Skeletal muscle tissue (tissue), 4 donors: Measurements from ENCODE around the gene CDKN2AIP. TPM values are rescaled to one million over a fixed set of nuclear protein-coding genes. Genes with fewer than 3 reads are reported as not detected.

Source experiments
- H3K27ac ChIP-seq: one replicate; pipeline ENCODE4 v1.7.0; 2013; ENCODE audit warnings: mild to moderate bottlenecking, low read depth, low read length, inconsistent platforms
- H3K27me3 ChIP-seq, 3 donors: one replicate each; pipeline ENCODE4 v1.7.0; 2013; ENCODE audit warnings: low read length in 3 of 3; ENCODE audit not compliant: control insufficient read depth in 3 of 3, insufficient read depth in 3 of 3
- H3K36me3 ChIP-seq, 3 donors: one replicate each; pipeline ENCODE4 v1.7.0; 2013; ENCODE audit warnings: low read length in 3 of 3; ENCODE audit not compliant: control insufficient read depth in 3 of 3, insufficient read depth in 3 of 3
- H3K4me1 ChIP-seq, 3 donors: one replicate each; pipeline ENCODE4 v1.7.0; 2013; ENCODE audit warnings: low read length in 3 of 3, mild to moderate bottlenecking in 3 of 3; ENCODE audit not compliant: control insufficient read depth in 3 of 3, insufficient read depth in 3 of 3
- H3K4me3 ChIP-seq, 3 donors: one replicate each; pipeline ENCODE4 v1.7.0; 2013; ENCODE audit warnings: low read length in 3 of 3
- H3K9ac ChIP-seq, 3 donors: one replicate each; pipeline ENCODE4 v1.7.0; 2013; ENCODE audit warnings: low read length in 3 of 3, mild to moderate bottlenecking in 3 of 3, moderate library complexity in 2 of 3, low read depth in 1 of 3
- H3K9me3 ChIP-seq, 3 donors: one replicate each; pipeline ENCODE4 v1.7.0; 2013; ENCODE audit warnings: low read length in 3 of 3; ENCODE audit not compliant: control insufficient read depth in 3 of 3
- total RNA-seq: library from RNA; depleted of rRNA; stranded (reverse); fragments of >200 nt; gene quantifications from one replicate; pipeline ENCODE4 v1.2.3, GENCODE V29; 2014
- donor health status: Osteomylitis.

The CDKN2AIP gene, protein sequence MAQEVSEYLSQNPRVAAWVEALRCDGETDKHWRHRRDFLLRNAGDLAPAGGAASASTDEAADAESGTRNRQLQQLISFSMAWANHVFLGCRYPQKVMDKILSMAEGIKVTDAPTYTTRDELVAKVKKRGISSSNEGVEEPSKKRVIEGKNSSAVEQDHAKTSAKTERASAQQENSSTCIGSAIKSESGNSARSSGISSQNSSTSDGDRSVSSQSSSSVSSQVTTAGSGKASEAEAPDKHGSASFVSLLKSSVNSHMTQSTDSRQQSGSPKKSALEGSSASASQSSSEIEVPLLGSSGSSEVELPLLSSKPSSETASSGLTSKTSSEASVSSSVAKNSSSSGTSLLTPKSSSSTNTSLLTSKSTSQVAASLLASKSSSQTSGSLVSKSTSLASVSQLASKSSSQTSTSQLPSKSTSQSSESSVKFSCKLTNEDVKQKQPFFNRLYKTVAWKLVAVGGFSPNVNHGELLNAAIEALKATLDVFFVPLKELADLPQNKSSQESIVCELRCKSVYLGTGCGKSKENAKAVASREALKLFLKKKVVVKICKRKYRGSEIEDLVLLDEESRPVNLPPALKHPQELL
- 7.3 TPM for total RNA-seq

DNA sequence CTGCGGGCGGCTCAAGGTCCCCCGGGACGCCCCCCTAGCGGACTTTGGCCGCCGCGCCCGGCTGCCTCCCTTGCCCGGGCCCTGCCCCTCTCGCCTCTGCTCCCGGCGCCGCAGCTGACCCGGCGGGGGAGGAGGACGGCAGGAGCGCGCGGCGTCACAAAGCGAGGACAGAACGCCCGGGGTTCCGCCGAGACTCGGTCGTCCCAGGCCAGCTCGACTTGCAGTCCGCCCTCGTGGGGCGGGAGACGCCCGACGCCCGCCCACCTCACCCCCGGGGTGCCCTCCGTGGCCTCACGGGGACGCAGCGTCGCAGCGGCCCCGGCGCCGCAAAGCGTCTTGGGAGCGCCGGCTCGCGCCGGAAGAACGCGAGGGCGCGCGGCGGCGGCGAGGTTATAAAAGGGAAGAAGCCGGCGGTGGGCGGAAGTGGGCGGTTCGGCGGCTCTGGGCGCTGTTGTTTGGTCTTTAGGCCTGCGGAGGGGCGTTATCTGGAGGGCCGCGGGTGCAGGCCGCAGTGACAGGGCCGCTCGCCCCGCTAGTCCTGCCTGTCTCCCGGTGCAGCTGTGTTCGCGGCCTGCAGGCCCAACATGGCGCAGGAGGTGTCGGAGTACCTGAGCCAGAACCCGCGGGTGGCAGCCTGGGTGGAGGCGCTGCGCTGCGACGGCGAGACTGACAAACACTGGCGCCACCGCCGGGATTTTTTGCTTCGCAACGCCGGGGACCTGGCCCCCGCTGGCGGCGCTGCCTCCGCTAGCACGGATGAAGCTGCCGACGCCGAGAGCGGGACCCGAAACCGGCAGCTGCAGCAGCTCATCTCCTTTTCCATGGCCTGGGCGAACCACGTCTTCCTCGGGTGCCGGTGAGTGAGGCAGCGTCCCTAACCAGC, at the start of gene CDKN2AIP:
TSS of gene CDKN2AIP (plus strand) at position 423 of the 883 bp plus-strand sequence. CDS start at position 585, 162 bp downstream.
- Histone ChIP-seq H3K36me3 (peaks cover 17 to 22% (median 18%) of the 10 kb centered on the region in 3 donors), H3K27me3 (no peaks in the 10 kb centered on the region), H3K4me1 (peaks cover 21 to 36% (median 29%) of the 10 kb centered on the region in 3 donors), H3K9me3 (no peaks in the 10 kb centered on the region), H3K27ac (peak within 1 kb of the TSS; percentile 95), H3K4me3 (peak within 1 kb of the TSS; percentile 94 to 95 (median 95)), H3K9ac (peak within 1 kb of the TSS; percentile 96 to 98 (median 97))

DNA sequence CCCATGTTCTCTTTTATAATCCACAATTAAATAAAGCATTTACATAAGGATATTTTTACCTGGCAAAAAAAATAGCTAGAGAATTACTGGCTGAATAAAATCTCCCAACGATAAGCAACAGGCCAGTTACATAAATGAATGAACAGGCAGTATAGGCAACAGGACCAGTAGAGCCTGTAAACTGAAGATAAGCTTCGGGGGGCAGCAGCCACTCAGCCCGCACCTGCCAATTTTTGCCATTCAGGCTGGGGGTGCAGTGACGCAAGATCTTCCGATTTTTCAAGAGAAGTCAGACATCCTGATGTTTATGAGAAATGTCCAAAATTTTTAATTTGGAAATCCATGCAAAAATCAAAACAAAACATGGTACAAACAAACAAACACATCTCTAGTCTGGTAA, 49.0 kb upstream of the CDKN2AIP start:
- no peak overlapping the region for H3K9ac ChIP-seq
- H3K27me3 ChIP-seq = peaks cover 0 to 9% (median 2%) of the 10 kb centered on the region in 3 donors
- no peak overlapping the region for H3K4me3 ChIP-seq
- H3K4me1 ChIP-seq = peaks cover 0 to 6% (median 6%) of the 10 kb centered on the region in 3 donors
- H3K36me3 ChIP-seq = no peaks in the 10 kb centered on the region
- H3K27ac ChIP-seq = no peak overlapping the region
- H3K9me3 ChIP-seq = no peaks in the 10 kb centered on the region

DNA sequence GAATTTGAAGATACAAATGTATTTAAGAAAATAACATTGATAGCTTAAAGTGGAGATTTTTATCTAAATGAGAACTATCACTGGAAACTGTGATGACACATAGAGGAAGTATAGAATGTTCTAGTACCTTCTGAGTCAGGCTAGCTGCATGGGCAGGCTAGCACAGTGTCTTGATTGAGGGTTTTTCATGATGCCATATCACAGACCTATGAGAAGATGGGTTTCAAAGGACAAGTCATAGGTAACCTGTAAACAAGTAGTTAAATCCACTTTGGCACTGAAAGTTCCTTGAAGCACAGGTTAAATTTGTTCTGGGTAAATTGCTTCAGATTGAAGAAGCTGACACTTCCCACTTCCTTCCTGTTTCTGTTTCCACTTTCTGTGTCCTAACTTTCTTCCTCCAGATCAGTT, 48.2 kb upstream of the CDKN2AIP start:
- Histone ChIP-seq H3K4me3 (no peak overlapping the region), H3K36me3 (no peaks in the 10 kb centered on the region), H3K27me3 (peaks cover 0 to 9% (median 2%) of the 10 kb centered on the region in 3 donors), H3K9ac (no peak overlapping the region), H3K4me1 (peaks cover 0 to 6% (median 6%) of the 10 kb centered on the region in 3 donors), H3K9me3 (no peaks in the 10 kb centered on the region), H3K27ac (no peak overlapping the region)

DNA sequence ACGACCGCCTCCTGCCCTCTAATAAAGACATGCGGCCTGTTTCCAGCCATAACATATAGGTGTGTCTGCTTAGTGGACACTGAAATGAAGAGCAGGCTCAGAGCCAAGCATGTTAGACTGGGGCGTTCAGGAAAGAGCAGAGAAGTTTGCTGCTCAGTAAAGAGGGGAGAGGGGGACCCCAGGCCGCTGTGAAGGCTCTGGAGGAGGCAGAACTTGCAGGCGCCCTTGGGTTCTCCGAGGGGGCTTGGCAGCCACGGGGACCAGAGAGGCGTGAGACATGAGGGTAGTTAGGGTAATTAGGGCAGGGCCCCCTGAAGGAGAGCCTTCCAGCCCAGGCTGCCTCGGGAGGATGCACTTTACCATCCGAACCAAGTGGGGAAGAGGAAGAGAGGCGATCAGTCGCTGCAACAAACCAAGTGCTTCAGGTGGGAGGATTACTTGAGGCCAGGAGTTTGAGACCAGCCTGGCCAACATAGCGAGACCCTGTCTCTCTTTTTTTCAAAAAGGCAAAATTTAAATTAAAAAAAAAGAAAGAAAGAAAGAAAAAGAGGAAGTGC, 46.6 kb upstream of the CDKN2AIP start:
- Histone ChIP-seq H3K4me3 (peak overlapping the region; percentile 67 to 74 (median 69)), H3K36me3 (no peaks in the 10 kb centered on the region), H3K27ac (no peak overlapping the region), H3K4me1 (peaks cover 0 to 6% (median 6%) of the 10 kb centered on the region in 3 donors), H3K27me3 (peaks cover 0 to 5% (median 2%) of the 10 kb centered on the region in 3 donors), H3K9me3 (no peaks in the 10 kb centered on the region), H3K9ac (peak overlapping the region in 2 of 3 donors; percentile 64 to 82)

DNA sequence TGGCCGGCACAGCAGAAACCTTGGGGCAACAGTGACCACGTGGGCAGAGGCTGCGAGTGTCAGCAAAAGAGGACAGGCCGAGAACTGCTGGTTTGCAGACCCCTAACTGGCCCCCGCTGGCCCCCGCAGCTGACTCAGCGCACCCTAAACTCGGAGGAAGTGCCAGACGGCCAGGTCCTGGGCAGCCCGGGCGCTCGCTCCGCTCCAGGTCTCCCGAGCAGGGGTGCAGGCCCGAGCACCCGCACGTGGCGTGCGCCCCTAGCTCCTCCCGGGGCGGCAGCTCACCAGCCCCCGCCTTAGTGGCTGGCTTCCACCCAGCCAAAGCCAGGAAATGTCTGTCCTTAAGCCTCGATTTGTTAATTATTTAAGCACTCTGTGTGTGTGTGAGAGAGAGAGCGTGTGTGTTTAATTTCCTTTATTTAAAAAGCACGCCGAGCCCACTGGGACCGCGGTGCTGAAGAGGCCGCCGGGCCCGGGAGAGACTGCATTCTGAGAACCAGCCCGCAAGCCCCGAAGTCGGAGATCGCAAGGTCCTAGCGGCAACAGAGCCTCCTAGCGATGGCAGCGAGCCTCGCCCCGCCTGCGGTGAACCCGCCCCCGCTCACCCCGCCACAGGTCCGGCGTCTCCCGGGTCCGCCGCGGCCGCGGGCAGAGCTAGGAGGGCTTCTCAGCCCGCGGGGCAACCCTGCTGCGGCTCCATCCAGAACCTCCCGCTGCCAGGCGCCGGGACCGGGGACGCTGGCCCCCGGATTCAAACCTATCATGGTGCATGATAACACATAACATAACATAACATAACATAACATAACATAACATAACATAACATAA, 45.9 kb upstream of the CDKN2AIP start:
- peaks cover 0 to 5% (median 2%) of the 10 kb centered on the region in 3 donors for H3K27me3 ChIP-seq
- no peaks in the 10 kb centered on the region for H3K9me3 ChIP-seq
- H3K36me3 ChIP-seq = no peaks in the 10 kb centered on the region
- peak overlapping the region; percentile 44 for H3K27ac ChIP-seq
- H3K4me1 ChIP-seq = peaks cover 0 to 6% (median 6%) of the 10 kb centered on the region in 3 donors
- H3K4me3 ChIP-seq = peak overlapping the region; percentile 67 to 74 (median 69)
- peak overlapping the region; percentile 64 to 82 (median 65) for H3K9ac ChIP-seq

DNA sequence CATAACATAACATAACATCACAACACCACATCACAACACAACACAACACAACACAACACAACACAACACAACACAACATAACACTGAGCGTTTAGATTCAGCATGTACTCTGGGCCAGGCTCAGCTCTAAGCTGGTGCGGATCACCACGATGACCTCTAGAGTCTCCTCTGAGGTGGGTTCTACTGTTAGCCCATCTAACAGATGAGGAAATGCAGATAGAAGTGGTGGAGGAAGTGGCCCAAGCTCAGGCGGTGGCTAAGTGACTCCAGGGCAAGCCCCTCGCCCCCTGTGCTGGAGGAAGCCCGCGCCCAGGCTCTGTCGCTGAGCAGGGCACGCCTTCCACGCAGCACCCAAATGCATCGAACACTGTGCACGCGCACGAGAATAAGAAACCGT, 45.3 kb upstream of the CDKN2AIP start:
- H3K27ac ChIP-seq = no peak overlapping the region
- peak overlapping the region; percentile 67 to 74 (median 69) for H3K4me3 ChIP-seq
- H3K4me1 ChIP-seq = peaks cover 0 to 6% (median 6%) of the 10 kb centered on the region in 3 donors
- H3K9me3 ChIP-seq = no peaks in the 10 kb centered on the region
- peak overlapping the region in 1 of 3 donors; percentile 82 for H3K9ac ChIP-seq
- peaks cover 0 to 2% (median 1%) of the 10 kb centered on the region in 3 donors for H3K27me3 ChIP-seq
- no peaks in the 10 kb centered on the region for H3K36me3 ChIP-seq

DNA sequence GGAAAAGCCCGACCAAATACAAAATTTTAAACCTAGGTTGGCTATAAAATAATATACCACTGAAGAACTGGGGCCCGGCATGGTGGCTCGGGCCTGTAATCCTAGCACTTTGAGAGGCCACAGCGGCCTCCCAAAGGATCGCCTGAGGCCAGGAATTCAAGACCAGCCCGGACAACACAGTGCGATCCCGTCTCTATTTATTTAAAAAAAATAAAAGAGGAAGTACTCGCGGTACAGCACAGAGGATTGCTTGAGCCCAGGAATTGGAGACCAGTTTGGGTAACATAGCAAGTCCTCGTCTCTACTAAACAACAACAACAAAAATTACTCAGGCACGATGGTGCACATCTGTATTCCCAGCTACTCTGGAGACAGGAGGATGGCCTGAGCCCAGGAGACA, 44.8 kb upstream of the CDKN2AIP start:
- Histone ChIP-seq H3K9ac (no peak overlapping the region), H3K27ac (no peak overlapping the region), H3K4me3 (no peak overlapping the region), H3K27me3 (peaks cover 0 to 2% (median 0%) of the 10 kb centered on the region in 3 donors), H3K4me1 (peaks cover 0 to 6% (median 6%) of the 10 kb centered on the region in 3 donors), H3K9me3 (no peaks in the 10 kb centered on the region), H3K36me3 (no peaks in the 10 kb centered on the region)

DNA sequence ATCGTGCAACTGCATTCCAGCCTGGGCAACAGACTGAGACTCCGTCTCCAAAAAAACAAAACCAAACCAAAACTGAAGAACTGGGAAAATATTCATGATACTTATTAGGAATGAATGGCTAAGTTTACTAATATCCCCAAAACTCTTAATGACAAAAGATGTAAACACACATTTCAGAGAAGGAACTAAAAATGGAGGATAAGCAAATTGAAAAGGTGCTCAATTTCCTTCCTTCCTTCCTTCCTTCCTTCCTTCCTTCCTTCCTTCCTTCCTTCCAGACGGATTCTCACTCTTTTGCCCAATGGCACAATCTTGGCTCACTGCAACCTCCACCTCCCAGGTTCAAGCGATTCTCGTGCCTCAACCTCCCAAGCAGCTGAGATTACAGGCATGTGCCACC, 44.4 kb upstream of the CDKN2AIP start:
- peaks cover 0 to 2% (median 0%) of the 10 kb centered on the region in 3 donors for H3K27me3 ChIP-seq
- no peaks in the 10 kb centered on the region for H3K9me3 ChIP-seq

DNA sequence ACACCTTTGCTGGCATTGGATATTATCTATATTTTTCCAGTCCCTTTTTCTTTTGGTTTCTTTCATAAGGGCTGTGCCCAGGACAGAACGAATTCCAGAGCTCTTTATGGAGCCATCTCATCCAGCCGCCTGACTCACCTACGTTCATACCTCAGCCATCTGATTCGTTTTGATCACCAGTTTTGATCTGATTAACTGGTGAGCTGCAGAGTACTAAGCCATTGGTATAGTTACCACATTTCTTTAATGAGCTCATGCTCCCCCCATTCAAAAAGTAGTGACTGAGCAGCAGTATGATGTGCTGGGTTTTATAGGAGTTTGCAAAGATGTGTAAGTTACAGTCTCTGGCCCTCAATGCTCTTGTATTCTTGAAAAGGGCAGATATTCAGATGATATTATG, 43.0 kb upstream of the CDKN2AIP start:
- Histone ChIP-seq H3K36me3 (no peaks in the 10 kb centered on the region), H3K4me1 (peaks cover 0 to 6% (median 6%) of the 10 kb centered on the region in 3 donors), H3K27me3 (peaks cover 0 to 2% (median 0%) of the 10 kb centered on the region in 3 donors), H3K9me3 (no peaks in the 10 kb centered on the region), H3K27ac (no peak overlapping the region), H3K4me3 (no peak overlapping the region), H3K9ac (no peak overlapping the region)

More for the DNA sequence above, 44.4 kb upstream of the CDKN2AIP start:
- Histone ChIP-seq H3K36me3 (no peaks in the 10 kb centered on the region), H3K9ac (no peak overlapping the region), H3K27ac (no peak overlapping the region), H3K4me3 (no peak overlapping the region), H3K4me1 (peaks cover 0 to 6% (median 6%) of the 10 kb centered on the region in 3 donors)
